Stimulated activated CD4-positive, alpha-beta T cell treated with anti-CD3 and anti-CD28 coated beads, Interleukin-2, amount 100 ng/mL, for 24 hours (primary cell): ENCODE data around the gene MRAP.
A peak's percentile ranks its signal among the peaks of the same experiment; 100 is the strongest.
"Not testable (repeated sequence)": the region's sequence is repeated elsewhere in the genome, so short reads cannot be mapped to it uniquely, and the experiment has no call there.

Source experiments
- DNase-seq, 2 donors: peaks; one replicate each; pipeline ENCODE4 v3.0.0-alpha.2; 2020

The MRAP gene

GRCh38 chr21:32298658-32299081, at the start of gene MRAP:
MRAP (plus strand) TSS chr21:32298855; CDS start chr21:32298972, 117 bp downstream.
- no peak for DNase-seq

- DNase-seq, result no peak
Measured at GRCh38 chr21:32249511-32250280, 49.0 kb upstream of the MRAP start.

- DNase-seq, result no peak
Measured at GRCh38 chr21:32252136-32252535, 46.5 kb upstream of the MRAP start.

GRCh38 chr21:32253215-32253641, 45.4 kb upstream of the MRAP start:
- no peak for DNase-seq

- no peak for DNase-seq
Measured at GRCh38 chr21:32256251-32256650, 42.4 kb upstream of the MRAP start.

GRCh38 chr21:32256873-32257620, 41.6 kb upstream of the MRAP start:
- no peak for DNase-seq

GRCh38 chr21:32257962-32258785, 40.5 kb upstream of the MRAP start:
- peak; percentile 32 to 54 for DNase-seq

GRCh38 chr21:32258786-32259048, 39.9 kb upstream of the MRAP start:
- not testable (repeated sequence) for DNase-seq

- DNase-seq, result no peak
Measured at GRCh38 chr21:32260130-32260529, 38.5 kb upstream of the MRAP start.

- DNase-seq, result no peak
Measured at GRCh38 chr21:32261929-32262328, 36.7 kb upstream of the MRAP start.

GRCh38 chr21:32265321-32265720, 33.3 kb upstream of the MRAP start:
- not testable (repeated sequence) for DNase-seq

- DNase-seq, result no peak
Measured at GRCh38 chr21:32270748-32271147, 27.9 kb upstream of the MRAP start.

GRCh38 chr21:32276671-32277070, 22.0 kb upstream of the MRAP start:
- DNase-seq, result no peak

GRCh38 chr21:32278103-32278502, 20.6 kb upstream of the MRAP start:
- DNase-seq, result no peak

- DNase-seq, result peak; percentile 99
Measured at GRCh38 chr21:32278518-32279376, 19.9 kb upstream of the MRAP start, which contains the start of gene MIS18A. MIS18A (minus strand) TSS chr21:32279049; CDS start chr21:32279014, 35 bp downstream.

- DNase-seq, result no peak
Measured at GRCh38 chr21:32279377-32279680, 19.3 kb upstream of the MRAP start.

- no peak for DNase-seq
Measured at GRCh38 chr21:32281531-32281930, 17.1 kb upstream of the MRAP start.

- no peak for DNase-seq
Measured at GRCh38 chr21:32282992-32283391, 15.7 kb upstream of the MRAP start.

GRCh38 chr21:32285476-32285875, 13.2 kb upstream of the MRAP start:
- no peak for DNase-seq

GRCh38 chr21:32297449-32297848, 1.2 kb upstream of the MRAP start:
- DNase-seq, result no peak

GRCh38 chr21:32298148-32298559, 501 bp upstream of the MRAP start:
- no peak for DNase-seq

GRCh38 chr21:32299695-32300094, 1.0 kb downstream of the MRAP start:
- DNase-seq, result no peak
